ENCODE results near the gene CHD6.

The CHD6 gene

DNA sequence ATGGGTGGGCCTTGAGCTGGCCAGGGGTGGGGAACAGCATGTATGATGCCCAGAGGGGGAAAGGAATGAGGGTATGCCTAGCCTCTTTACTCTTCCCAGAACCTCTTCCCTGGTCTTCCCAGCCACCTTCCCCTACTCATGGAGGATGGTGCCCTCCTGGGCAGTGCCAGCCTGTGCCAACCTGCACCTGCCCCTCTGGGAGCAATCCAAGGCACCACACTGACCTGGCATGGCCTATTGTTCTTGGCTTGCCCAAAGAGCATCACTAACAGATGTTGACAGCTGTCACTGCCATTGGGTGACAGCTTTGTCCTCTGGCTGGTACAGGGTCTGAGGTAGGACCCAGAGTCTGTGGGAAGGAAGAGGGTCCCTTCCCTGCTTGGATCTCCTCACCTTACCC, 264.6 kb downstream of the CHD6 start:
- DNase-seq (ENCODE audit: low read depth, low spot score), result no peak
- H3K4me3 ChIP-seq (ENCODE audit: low read length), result no peak overlapping the region

DNA sequence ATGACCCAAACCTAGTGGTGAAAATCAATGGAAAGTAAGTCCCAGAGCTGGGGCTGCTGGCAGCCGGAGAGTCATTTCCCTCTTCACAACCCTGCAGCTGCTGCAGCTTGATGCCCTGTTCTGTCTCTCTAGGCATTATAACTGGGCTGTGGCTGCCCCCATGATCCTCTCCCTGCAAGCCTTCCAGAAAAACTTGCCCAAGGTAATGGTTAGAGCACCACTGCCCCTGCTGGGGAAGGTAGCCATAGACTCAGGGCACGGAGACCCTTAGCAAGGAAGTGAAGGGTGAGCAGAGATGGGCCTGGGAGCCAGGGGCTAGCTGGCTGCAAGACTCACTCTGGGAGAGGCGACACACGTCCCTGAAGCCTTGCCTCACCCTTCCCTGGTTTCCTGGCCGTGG, 265.5 kb downstream of the CHD6 start:
- no peak overlapping the region for H3K4me3 ChIP-seq (ENCODE audit: low read length)
- no peak for DNase-seq (ENCODE audit: low read depth, low spot score)

GRCh38 chr20:41352106-41352505, 266.1 kb downstream of the CHD6 start:
- DNase-seq (ENCODE audit: low read depth, low spot score), result no peak
- no peak overlapping the region for H3K4me3 ChIP-seq (ENCODE audit: low read length)
